Activated T-helper 2 cell treated with anti-CD3 and anti-CD28 coated beads, Interferon-gamma antibody, Interleukin-2, Interleukin-4, amounts not matched to agents 10 μg/mL and 5 μg/mL and 100 μg/mL, durations not matched to agents 14 hours and 24 hours and 36 hours (primary cell): ENCODE results near the gene ATF7IP2. TPM values are rescaled to one million over a fixed set of nuclear protein-coding genes. Genes with fewer than 3 reads are reported as not detected.
"Not testable (repeated sequence)": the region's sequence is repeated elsewhere in the genome, so short reads cannot be mapped to it uniquely, and the experiment has no call there.

ENCODE experiments used
- DNase-seq: peaks from one replicate; pipeline ENCODE4 v3.0.0; 2021; ENCODE audit warnings: low spot score
- H3K27ac Mint-ChIP-seq: one replicate; pipeline ENCODE4 v1.8.0; 2021; ENCODE audit warnings: mixed read lengths
- H3K27me3 Mint-ChIP-seq: one replicate; pipeline ENCODE4 v1.8.0; 2021; ENCODE audit warnings: low read depth, mixed read lengths
- H3K36me3 Mint-ChIP-seq: one replicate; pipeline ENCODE4 v1.8.0; 2021; ENCODE audit warnings: low read depth, mixed read lengths
- H3K4me1 Mint-ChIP-seq: one replicate; pipeline ENCODE4 v1.8.0; 2021; ENCODE audit warnings: low read depth, mixed read lengths
- H3K4me3 Mint-ChIP-seq: one replicate; pipeline ENCODE4 v1.8.0; 2021; ENCODE audit warnings: low read depth, mild to moderate bottlenecking, moderate library complexity, mixed read lengths
- H3K9me3 Mint-ChIP-seq: one replicate; pipeline ENCODE4 v1.8.0; 2021; ENCODE audit warnings: mixed read lengths
- intact Hi-C: fragments of 100-400 bp; cut with micrococcal nuclease; formaldehyde crosslinking; loops from one replicate; pipeline ENCODE4 v1.15.1; 2023
- total RNA-seq: library from RNA; stranded (reverse); gene quantifications from 2 replicates; pipeline ENCODE4 v1.2.3, GENCODE V29; 2022

ATF7IP2 gene
- total RNA-seq, 1 donor from 2014 or later, result 22.9 TPM

DNA sequence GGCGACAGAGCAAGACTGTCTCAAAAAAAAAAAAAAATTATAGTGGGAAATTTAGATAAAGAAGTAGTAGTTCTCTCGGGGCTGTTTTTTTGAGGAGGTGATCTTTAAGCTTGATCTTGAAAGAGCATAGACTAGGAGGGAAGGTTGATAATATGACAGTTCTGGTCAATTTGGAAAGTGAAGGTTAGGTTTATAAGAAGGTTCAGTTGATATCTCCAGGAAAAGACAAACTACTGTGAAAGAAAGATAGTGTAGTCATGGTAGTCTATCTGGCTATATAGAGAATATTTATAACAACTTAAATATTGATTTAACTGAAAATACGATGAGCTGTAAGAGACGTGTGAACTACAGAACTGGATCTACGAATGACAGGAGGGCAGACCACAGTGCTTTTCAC is 3.1 kb downstream of the ATF7IP2 start:
- intact Hi-C loops, result loop anchor here (5.0 to 10.0 kb wide), 6 partner anchors 54 to 353 kb away; partner anchors contain the start of gene NUBP1
- H3K27me3 Mint-ChIP-seq, result no peaks in the 10 kb centered on the region
- no peak for DNase-seq
- peaks cover 4% of the 10 kb centered on the region for H3K9me3 Mint-ChIP-seq
- no peak overlapping the region for H3K27ac Mint-ChIP-seq
- H3K4me3 Mint-ChIP-seq, result peak overlapping the region; percentile 15
- H3K4me1 Mint-ChIP-seq, result peaks cover 35% of the 10 kb centered on the region
- H3K36me3 Mint-ChIP-seq, result peaks cover 59% of the 10 kb centered on the region

DNA sequence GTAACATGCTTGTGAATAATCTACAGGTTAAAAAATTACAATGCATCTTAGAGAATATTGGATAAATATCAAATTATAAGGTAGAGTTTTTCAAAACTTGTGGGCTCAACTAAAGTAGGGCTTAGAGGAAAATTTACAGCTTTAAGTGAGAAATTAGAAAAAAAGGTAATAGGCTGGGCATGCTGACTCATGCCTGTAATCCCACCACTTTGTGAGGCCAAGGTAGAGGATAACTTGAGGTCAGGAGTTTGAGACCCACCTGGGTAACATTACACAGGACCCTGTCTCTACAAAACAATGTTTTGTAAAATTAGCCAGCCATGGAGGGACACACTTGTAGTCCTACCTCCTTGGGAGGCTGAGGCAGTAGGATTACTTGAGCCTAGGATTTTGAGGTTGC is 4.5 kb downstream of the ATF7IP2 start:
- peak overlapping the region; percentile 5 for H3K4me3 Mint-ChIP-seq
- intact Hi-C loops, result no loop called here
- peaks cover 71% of the 10 kb centered on the region for H3K36me3 Mint-ChIP-seq
- H3K4me1 Mint-ChIP-seq, result peaks cover 39% of the 10 kb centered on the region
- peaks cover 4% of the 10 kb centered on the region for H3K9me3 Mint-ChIP-seq
- no peaks in the 10 kb centered on the region for H3K27me3 Mint-ChIP-seq
- no peak for DNase-seq
- H3K27ac Mint-ChIP-seq, result peak overlapping the region; percentile 33

DNA sequence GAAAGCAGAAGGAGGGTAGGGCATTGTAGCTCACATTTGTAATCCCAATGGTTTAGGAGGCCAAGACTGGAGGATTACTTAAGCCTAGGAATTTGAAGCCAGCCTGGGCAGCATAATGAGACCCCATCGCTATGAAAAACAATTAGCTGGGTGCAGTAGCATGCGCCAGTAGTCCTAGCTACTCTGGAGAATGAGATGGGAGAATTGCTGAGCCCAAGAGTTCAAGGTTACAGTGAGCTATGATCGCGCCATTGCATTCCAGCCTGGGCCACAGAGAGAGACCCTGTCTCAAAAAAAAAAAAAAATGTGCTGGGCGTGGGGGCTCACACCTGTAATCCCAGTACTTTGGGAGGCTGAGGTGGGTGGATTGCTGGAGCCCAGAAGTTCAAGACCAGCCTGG is 5.0 kb downstream of the ATF7IP2 start:
- Mint-ChIP-seq H3K4me1 (peaks cover 39% of the 10 kb centered on the region), H3K27me3 (no peaks in the 10 kb centered on the region), H3K27ac (no peak overlapping the region), H3K4me3 (no peak overlapping the region), H3K9me3 (peaks cover 3% of the 10 kb centered on the region), H3K36me3 (peaks cover 73% of the 10 kb centered on the region)
- intact Hi-C loops, result no loop called here
- DNase-seq, result no peak

DNA sequence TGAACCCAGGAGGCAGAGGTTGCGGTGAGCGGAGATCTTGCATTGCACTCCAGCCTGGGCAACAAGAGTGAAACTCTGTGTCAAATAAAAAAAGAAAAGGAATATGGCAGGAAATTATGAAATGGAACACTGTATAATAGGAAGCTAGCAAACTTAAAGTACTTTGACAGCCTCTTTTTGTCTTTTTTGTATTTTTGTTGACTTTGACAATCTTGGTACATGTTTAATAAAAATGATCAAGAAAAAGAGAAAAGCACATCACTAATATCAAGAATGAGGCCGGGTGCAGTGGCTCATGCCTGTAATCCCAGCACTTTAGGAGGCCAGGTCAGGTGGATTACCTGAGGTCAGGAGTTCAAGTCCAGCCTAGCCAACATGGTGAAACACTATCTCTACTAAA is 5.5 kb downstream of the ATF7IP2 start:
- Mint-ChIP-seq H3K9me3 (peaks cover 3% of the 10 kb centered on the region), H3K4me3 (no peak overlapping the region), H3K27me3 (no peaks in the 10 kb centered on the region), H3K27ac (no peak overlapping the region), H3K36me3 (peaks cover 76% of the 10 kb centered on the region), H3K4me1 (peaks cover 39% of the 10 kb centered on the region)
- intact Hi-C loops, result no loop called here
- DNase-seq, result no peak

DNA sequence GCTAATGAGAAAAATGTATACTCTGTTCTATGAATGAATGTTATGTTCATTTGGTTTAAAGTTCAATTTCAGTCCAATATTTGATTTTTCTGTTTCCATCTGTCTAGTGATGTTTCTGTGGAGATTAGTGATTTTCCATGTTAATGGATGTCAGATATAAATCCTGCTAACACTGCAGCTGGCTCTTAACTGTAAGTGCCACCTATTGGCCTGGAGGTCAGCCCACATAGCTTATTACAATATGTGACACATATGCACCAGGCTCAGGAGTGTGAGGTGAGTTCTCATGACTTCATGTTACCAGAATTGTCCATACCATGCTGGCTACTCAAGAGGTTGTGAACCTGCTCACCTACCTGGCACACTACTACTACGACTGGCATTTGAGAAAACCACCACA is 17.1 kb downstream of the ATF7IP2 start:
- Mint-ChIP-seq H3K9me3 (peaks cover 65% of the 10 kb centered on the region), H3K27me3 (no peaks in the 10 kb centered on the region), H3K4me1 (peaks cover 3% of the 10 kb centered on the region), H3K36me3 (peaks cover 78% of the 10 kb centered on the region), H3K4me3 (no peak overlapping the region), H3K27ac (no peak overlapping the region)
- intact Hi-C loops, result no loop called here
- no peak for DNase-seq

DNA sequence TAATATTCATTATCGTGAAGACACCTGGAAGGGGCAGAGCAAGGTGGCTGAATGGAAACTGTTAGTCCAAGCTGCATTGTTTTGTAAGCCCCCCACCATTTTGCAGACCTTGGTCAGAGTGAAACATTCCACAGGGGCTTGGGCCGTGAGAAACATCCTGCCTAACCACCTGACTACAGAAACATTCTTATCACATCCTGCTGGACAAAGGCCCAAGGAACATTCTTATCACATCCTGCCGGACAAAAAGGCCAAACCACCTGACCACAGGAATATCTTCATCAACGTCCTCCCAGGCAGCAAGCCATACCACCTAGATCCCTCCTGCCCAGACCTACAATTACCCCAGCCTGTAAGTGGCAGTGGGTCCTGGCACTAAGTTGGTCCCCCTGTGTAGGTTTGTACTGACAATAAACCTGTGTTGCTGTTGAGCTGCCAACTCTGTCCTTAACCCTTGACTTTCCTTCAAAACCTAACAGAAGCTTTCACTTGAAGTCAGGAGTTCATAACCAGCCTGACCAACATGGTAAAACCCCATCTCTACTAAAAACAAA is 19.6 kb downstream of the ATF7IP2 start:
- Mint-ChIP-seq H3K9me3 (peaks cover 82% of the 10 kb centered on the region), H3K4me3 (no peak overlapping the region), H3K4me1 (peaks cover 3% of the 10 kb centered on the region), H3K36me3 (peaks cover 90% of the 10 kb centered on the region), H3K27ac (no peak overlapping the region), H3K27me3 (no peaks in the 10 kb centered on the region)
- no peak for DNase-seq
- intact Hi-C loops, result no loop called here

DNA sequence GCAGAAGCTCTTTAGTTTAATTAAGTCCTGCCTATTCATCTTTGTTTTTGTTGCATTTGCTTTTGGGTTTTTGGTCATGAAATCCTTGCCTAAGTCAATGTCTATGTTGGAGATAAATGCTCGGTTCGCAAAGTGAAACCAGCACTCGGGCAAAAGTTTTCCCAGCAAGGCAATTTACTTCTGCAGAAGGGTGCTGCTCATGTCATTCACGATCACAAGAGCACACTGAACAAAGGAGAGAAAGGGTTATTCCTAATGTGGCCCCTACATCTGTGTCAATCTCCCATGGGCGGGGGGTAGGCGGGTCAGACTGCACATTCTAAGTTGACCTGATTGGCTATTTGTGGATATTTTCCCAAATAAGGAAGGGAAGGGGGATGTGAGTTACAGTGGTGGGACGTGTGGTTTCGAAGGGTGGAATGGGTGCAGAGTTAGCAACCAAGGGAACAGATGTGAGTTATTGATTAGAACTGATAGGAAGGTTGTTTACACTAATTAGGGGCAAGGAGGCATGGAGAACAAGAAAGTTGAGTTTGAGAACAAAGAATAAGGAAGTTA is 23.0 kb downstream of the ATF7IP2 start:
- no peak for DNase-seq

DNA sequence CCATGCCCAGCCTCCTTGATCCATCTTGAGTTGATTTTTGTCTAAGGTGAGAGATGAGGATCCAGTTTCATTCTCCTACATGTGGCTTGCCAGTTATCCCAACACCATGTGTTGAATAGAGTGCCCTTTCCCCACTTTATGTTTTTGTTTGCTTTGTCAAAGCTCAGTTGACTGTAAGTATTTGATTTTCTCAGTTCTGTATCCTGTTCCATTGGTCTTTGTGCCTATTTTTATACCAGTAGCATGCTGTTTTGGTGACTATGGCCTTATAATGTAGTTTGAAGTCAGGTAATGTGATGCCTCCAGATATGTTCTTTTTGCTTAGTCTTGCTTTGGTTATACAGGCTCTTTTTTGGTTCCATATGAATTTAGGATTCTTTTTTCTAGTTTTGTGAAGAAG is 23.9 kb downstream of the ATF7IP2 start:
- H3K4me3 Mint-ChIP-seq, intact Hi-C loops, H3K4me1 Mint-ChIP-seq, H3K27me3 Mint-ChIP-seq, DNase-seq, H3K27ac Mint-ChIP-seq: not testable (repeated sequence)
- peaks cover 93% of the 10 kb centered on the region for H3K36me3 Mint-ChIP-seq
- H3K9me3 Mint-ChIP-seq, result peaks cover 86% of the 10 kb centered on the region

More for the DNA sequence above, 23.0 kb downstream of the ATF7IP2 start:
- H3K4me1 Mint-ChIP-seq, result no peaks in the 10 kb centered on the region
- no peak overlapping the region for H3K4me3 Mint-ChIP-seq
- H3K27ac Mint-ChIP-seq, result no peak overlapping the region
- peaks cover 86% of the 10 kb centered on the region for H3K9me3 Mint-ChIP-seq
- no peaks in the 10 kb centered on the region for H3K27me3 Mint-ChIP-seq
- H3K36me3 Mint-ChIP-seq, result peaks cover 93% of the 10 kb centered on the region
- intact Hi-C loops, result no loop called here

DNA sequence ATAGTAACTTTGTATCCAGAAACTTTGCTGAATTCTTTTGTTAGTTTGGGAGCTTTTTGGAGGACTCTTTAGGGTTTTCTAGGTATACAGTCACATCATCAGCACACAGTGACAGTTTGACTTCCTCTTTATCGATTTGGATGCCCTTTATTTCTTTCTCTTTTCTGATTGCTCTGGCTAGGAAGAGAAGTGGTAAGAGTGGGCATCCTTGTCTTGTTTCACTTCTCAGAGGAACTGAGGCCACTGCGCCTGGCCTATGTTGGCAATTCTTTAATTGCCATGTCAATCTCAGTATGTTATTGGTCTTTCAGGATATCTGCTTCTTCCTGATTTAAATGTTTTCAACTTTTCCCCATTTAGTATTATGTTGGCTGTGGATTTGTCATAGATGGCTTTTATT is 24.6 kb downstream of the ATF7IP2 start:
- no peak overlapping the region for H3K27ac Mint-ChIP-seq
- H3K9me3 Mint-ChIP-seq, result peaks cover 91% of the 10 kb centered on the region
- intact Hi-C loops, result no loop called here

DNA sequence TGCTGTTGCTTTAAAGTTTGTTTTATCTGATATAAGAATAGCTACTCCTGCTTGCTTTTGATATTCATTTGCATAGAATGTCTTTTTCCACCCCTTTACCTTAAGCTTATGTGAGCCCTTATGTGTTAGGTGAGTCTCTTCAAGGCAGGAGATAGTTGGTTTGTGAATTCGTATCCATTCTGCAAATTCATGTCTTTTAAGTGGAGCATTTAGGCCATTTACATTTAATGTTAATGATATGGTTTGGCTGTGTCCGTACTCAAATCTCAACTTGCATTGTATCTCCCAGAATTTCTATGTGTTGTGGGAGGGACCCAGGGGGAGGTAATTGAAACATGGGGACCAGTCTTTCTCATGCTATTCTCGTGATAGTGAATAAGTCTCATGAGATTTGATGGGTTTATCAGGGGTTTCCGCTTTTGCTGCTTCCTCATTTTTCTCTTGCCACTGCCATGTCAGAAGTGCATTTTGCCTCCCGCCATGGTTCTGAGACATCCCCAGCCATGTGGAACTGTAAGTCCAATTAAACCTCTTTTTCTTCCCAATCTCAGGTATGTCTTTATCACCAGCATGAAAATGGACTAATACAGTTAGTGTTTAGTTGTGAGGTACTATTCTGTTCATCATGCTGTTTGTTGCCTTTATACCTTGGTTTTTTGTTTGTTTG is 27.2 kb downstream of the ATF7IP2 start:
- no peaks in the 10 kb centered on the region for H3K27me3 Mint-ChIP-seq
- no peak overlapping the region for H3K27ac Mint-ChIP-seq
- intact Hi-C loops, result no loop called here
- peaks cover 95% of the 10 kb centered on the region for H3K36me3 Mint-ChIP-seq
- H3K9me3 Mint-ChIP-seq, result peaks cover 93% of the 10 kb centered on the region
- no peak overlapping the region for H3K4me3 Mint-ChIP-seq
- no peak for DNase-seq
- H3K4me1 Mint-ChIP-seq, result no peaks in the 10 kb centered on the region

More for the DNA sequence above, 24.6 kb downstream of the ATF7IP2 start:
- H3K4me3 Mint-ChIP-seq, result no peak overlapping the region
- H3K27me3 Mint-ChIP-seq, result no peaks in the 10 kb centered on the region
- peaks cover 93% of the 10 kb centered on the region for H3K36me3 Mint-ChIP-seq
- H3K4me1 Mint-ChIP-seq, result no peaks in the 10 kb centered on the region
- DNase-seq, result no peak

DNA sequence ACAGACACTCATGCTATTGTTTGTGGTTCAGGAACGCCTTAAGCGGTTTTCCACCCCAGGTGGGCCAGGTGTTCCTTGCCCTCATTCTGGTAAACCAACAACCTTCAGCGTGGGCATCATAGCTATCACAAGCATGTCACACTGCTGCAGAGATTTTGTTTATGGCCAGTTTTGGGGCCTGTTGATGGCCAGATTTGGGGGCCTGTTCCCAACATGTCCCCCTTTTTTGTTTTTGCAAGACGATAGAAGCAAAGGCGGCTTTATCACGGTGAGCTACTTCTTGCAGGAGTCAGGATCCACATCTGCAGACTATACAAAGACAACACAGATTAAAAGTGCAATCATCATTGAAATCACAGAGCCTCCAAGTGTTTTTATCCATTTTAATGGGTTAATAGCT is 32.3 kb downstream of the ATF7IP2 start:
- H3K27ac Mint-ChIP-seq, intact Hi-C loops, H3K27me3 Mint-ChIP-seq, H3K4me1 Mint-ChIP-seq, DNase-seq, H3K4me3 Mint-ChIP-seq: not testable (repeated sequence)
- H3K36me3 Mint-ChIP-seq, result peaks cover 77% of the 10 kb centered on the region
- peaks cover 56% of the 10 kb centered on the region for H3K9me3 Mint-ChIP-seq

DNA sequence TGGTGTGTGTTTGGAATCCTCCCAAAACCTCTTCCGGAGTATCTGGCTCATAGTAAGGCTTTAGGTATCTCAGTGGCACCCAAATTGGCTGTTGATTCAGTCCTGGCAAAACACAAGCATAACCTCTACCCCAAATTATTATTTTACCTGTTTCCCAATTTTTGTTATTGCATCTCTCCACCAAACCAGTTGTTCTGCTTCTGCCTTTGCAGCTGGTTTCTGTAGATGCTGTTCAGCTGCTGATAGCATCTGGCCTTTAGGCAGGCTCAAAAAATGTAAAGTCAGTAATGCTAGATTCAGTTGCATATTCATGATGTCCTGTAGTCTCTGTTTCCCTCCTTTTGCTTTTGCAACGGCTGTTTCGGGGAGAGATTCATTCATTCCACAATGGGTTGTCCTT is 33.8 kb downstream of the ATF7IP2 start:
- no peak overlapping the region for H3K27ac Mint-ChIP-seq
- no peak for DNase-seq
- H3K36me3 Mint-ChIP-seq, result peaks cover 67% of the 10 kb centered on the region
- H3K27me3 Mint-ChIP-seq, result no peaks in the 10 kb centered on the region
- intact Hi-C loops, result no loop called here
- H3K4me1 Mint-ChIP-seq, result no peaks in the 10 kb centered on the region
- H3K4me3 Mint-ChIP-seq, result no peak overlapping the region
- H3K9me3 Mint-ChIP-seq, result peaks cover 42% of the 10 kb centered on the region

DNA sequence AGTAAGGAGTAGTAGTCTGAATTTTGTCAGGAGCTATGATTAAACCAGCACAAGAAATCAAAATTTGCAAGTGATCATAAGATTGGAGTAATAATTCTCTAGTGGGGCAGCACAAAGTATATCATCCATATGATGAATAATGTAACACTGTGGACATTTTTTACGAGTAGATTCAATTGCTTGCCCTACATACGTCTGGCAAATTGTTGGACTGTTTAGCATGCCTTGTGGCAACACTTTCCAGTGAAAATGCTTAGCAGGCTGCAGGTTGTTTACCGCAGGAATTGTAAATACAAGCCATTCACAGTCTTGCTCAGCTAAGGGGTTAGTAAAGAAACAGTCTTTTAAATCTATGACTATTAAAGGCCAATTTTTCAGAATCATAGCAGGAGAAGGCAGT is 35.7 kb downstream of the ATF7IP2 start:
- no peaks in the 10 kb centered on the region for H3K27me3 Mint-ChIP-seq
- no peaks in the 10 kb centered on the region for H3K4me1 Mint-ChIP-seq
- H3K4me3 Mint-ChIP-seq, result no peak overlapping the region
- intact Hi-C loops, result no loop called here
- DNase-seq, result no peak
- H3K9me3 Mint-ChIP-seq, result peaks cover 24% of the 10 kb centered on the region
- H3K36me3 Mint-ChIP-seq, result peaks cover 49% of the 10 kb centered on the region
- no peak overlapping the region for H3K27ac Mint-ChIP-seq
